Keratinocyte (primary cell): ENCODE results near the gene TRIM67.

ENCODE experiments used
- CTCF ChIP-seq, 3 experiments: IDR thresholded peaks in 1 of 3; conservative IDR thresholded peaks in 1 of 3; optimal IDR thresholded peaks in 1 of 3; 2 replicates in 2 of 3; 3 replicates in 1 of 3; pipeline versions ENCODE3 to v1.5.1; 2011; ENCODE audit warnings: low read length in 3 of 3, mild to moderate bottlenecking in 3 of 3, moderate library complexity in 2 of 3, control low read depth in 1 of 3, inconsistent platforms in 1 of 3; ENCODE audit not compliant: insufficient read depth in 2 of 3; ENCODE audit errors: extremely low read depth in 1 of 3
- EZH2 ChIP-seq: IDR thresholded peaks from one replicate; pipeline ENCODE4 v1.6.1; 2012; ENCODE audit warnings: inconsistent platforms, mild to moderate bottlenecking, low read length, moderate library complexity

- TF ChIP-seq CTCF (optimal IDR thresholded peaks at IDR 0.05 in 1 of 3, IDR thresholded peaks at IDR 0.05 in 1 of 3, conservative IDR thresholded peaks at IDR 0.05 in 1 of 3; ENCODE audit: extremely low read depth in 1 of 3, insufficient read depth in 2 of 3, low read length in 3 of 3) (no peak), EZH2 (no peak)
Measured at GRCh38 chr1:231124746-231125145, 37.1 kb upstream of the TRIM67 start.
